ENCODE data around the gene GIGYF2.
A peak's percentile ranks its signal among the peaks of the same experiment; 100 is the strongest.
"Not testable (repeated sequence)": the region's sequence is repeated elsewhere in the genome, so short reads cannot be mapped to it uniquely, and the experiment has no call there.

GIGYF2 gene, protein sequence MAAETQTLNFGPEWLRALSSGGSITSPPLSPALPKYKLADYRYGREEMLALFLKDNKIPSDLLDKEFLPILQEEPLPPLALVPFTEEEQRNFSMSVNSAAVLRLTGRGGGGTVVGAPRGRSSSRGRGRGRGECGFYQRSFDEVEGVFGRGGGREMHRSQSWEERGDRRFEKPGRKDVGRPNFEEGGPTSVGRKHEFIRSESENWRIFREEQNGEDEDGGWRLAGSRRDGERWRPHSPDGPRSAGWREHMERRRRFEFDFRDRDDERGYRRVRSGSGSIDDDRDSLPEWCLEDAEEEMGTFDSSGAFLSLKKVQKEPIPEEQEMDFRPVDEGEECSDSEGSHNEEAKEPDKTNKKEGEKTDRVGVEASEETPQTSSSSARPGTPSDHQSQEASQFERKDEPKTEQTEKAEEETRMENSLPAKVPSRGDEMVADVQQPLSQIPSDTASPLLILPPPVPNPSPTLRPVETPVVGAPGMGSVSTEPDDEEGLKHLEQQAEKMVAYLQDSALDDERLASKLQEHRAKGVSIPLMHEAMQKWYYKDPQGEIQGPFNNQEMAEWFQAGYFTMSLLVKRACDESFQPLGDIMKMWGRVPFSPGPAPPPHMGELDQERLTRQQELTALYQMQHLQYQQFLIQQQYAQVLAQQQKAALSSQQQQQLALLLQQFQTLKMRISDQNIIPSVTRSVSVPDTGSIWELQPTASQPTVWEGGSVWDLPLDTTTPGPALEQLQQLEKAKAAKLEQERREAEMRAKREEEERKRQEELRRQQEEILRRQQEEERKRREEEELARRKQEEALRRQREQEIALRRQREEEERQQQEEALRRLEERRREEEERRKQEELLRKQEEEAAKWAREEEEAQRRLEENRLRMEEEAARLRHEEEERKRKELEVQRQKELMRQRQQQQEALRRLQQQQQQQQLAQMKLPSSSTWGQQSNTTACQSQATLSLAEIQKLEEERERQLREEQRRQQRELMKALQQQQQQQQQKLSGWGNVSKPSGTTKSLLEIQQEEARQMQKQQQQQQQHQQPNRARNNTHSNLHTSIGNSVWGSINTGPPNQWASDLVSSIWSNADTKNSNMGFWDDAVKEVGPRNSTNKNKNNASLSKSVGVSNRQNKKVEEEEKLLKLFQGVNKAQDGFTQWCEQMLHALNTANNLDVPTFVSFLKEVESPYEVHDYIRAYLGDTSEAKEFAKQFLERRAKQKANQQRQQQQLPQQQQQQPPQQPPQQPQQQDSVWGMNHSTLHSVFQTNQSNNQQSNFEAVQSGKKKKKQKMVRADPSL (N-terminal part only)

DNA sequence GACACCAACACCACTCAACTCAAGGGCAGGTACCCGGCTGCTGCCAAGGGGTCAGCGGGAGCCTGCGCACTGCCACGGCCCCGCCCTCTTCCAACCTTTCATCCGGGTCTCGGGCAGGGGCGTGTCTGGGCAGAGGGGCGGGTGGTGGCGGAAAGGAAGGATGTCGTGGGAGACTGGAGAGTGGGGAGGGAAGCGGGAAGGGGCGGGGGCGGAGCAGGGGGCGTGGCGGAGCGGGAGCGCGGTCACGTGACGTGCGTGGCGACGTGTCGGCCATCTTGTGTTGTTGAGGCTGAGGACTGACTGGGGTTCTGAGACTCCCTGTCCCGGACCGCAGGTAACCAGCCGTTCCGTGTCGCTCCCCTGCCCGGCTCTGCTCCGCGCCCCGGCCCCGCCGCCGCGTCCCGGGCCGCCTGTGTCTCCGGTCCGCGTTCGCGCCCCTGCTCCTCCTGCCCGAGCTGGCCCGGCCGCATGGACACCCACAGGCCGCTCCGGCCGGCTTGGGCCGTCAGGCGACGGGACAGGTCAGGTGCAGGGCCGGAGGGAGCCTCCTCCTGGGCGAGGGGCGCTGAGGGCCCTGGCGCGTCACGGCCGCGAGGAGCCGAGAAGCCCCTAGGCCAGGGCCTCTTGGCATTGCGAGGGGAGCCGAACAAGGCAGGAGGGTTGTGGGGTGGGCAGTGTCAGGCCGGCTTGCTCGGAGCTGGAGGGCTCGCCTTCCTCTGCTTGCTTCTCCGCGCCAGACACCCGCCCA is at the start of gene GIGYF2:
Gene GIGYF2, plus strand, starts transcription at position 273 of the 748 bp plus-strand sequence. CDS start 37,867 bp downstream, outside the sequence.
- DNase-seq (ENCODE audit: low read depth in 1 of 2, low spot score in 1 of 2), result peak; percentile 89 to 91

DNA sequence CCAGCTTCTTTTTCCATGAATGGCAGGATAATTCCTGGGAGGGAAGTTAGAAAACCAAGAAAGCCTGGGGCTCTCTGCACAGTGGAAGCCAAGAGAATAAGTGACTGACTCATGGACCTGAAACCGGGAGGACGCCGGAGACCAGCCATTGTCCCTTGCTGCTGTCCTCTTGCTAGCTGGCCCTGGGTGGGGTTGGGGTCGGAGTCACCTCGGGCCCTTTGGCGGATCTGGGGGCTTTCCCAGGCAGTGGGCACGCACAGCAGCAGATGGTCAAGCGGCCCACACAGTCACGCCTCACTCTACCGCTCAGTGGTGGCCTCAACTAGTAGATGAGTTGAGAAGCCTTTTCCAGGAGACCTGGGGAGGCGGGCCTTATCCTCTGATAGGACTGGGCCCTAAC is 48.1 kb upstream of the GIGYF2 start:
- DNase-seq (ENCODE audit: low read depth in 1 of 2, low spot score in 1 of 2), result no peak

DNA sequence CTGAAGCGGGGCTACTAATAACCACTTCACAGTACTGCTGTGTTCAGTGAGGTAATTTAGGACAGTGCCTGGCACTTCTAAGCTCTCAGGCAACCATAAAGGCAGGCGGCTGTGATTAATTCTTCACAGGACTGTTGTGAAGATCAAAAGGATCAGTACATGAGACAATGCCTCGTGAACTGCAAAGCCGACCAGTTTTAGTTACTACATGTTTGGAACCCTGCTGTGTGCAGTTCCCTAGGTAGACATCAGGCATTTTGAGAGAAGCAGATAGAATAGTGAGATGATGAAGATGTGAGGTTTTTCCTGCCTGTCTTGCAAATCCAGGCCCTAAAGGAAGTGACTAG is 44.7 kb upstream of the GIGYF2 start:
- no peak for DNase-seq (ENCODE audit: low read depth in 1 of 2, low spot score in 1 of 2)

DNA sequence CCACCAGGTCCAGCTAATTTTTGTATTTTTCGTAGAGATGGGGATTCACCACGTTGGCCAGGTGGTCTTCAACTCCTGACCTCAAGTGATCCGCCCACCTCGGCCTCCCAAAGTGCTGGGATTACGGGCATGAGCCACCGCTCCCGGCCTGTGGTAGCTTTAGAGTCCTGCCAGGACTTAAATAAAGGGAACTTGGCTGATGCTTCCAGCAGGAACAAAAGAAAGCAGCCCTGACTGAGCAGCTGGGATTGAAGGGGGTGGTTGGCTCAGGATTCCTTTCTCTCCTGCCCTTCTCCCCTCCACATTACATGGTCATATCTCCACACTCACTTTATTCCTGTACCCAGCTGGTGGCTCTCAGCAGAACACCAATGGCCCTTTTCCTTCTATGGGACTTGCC is 43.7 kb upstream of the GIGYF2 start:
- no peak for DNase-seq (ENCODE audit: low read depth in 1 of 2, low spot score in 1 of 2)

DNA sequence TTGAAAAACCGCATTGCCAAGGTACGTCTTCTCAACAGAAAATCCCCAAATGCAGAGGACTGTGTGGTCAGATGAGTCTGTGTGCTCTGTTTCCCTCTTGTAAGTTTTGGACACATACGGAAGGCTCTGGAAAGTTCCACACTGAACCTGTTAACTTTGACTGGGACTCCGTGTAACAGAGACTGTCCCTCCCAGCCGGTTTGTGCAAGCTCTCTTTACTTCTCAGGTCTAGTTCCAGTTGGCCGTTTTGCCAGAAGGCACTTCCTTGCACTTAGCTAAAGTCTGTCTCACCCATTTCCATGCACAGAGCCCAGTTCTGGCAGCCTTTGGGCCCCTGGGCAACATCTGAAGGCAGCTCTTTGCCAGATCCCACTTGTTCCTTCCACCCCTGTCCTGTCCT is 41.7 kb upstream of the GIGYF2 start:
- no peak for DNase-seq (ENCODE audit: low read depth in 1 of 2, low spot score in 1 of 2)

DNA sequence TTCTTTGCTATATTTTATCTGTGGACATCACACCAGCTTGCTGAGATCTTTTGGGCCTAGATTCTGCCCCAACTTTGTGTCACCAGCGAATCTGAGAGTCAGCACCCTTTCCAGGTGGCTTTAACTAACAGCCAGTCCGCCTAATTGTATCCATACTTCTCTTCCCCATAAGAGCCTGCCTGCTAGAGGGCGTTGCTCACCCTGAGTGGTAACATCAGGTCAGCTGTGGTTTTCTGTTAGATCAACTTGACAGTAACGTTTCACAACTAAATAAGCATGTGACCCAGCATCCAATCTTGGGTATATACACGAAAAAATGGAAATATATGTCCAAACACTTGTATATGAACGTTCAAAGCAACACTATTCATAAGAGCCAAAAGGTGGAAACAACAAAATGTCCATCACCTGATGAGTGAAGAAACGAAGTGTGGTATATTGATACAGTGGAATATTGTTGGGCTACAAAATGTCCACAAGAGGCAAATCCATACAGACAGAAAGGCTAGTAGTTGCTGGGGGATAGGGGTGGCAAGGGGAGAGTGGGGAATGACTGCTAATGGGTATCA is 38.8 kb upstream of the GIGYF2 start:
- DNase-seq (ENCODE audit: low read depth in 1 of 2, low spot score in 1 of 2), result no peak

DNA sequence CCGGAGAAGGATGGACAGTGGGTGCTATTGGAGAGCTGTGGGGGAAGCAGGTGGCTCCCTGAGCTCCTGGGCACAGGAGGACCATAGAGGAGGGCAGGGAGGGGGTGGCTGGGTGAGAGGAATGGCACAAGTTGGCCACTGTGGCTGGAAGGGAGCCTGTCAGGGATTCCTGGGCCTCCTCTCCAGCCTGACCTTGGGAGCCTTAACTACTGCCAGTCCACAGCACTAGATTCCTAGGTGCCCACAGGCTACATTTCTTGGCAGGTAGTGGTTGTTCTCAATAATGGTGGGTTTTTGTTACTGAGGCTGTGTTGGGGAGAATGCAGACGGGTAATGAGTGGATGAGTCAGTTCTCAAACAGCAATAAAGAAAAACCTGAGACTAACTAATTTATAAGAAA is 37.8 kb upstream of the GIGYF2 start:
- no peak for DNase-seq (ENCODE audit: low read depth in 1 of 2, low spot score in 1 of 2)

DNA sequence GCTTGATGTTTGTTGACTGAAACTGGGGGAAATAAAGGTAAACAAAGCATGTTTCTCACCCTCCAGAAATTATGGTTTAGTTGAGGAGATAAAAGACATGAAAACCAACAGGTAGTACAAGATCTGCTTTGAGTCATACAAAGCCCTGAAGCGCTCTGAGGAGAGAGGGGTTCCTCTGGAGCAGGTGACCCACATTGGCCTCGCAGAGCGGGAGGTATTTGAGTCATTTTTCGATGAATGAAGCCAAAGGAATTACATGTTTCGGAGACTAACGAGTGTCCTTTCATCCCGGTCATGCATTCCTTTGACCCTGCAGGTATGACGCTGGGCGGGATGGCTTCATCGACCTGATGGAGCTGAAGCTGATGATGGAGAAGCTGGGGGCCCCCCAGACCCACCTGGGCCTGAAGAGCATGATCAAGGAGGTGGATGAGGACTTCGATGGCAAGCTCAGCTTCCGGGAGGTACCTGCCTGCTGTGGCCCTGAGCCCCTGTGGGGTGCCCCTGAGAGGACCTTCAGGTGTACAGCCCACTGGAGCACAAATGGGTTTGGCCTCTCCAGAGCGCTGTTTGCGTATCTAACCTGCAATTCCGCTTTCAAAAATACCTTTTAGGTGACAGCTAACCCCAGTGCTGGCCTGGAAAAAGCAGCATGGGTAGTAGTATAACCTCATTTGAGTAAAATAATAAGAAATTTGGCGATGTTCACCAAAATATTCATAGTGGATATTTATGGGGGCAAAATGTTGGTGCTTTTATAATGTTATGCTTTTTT is 34.5 kb upstream of the GIGYF2 start:
- no peak for DNase-seq (ENCODE audit: low read depth in 1 of 2, low spot score in 1 of 2)

DNA sequence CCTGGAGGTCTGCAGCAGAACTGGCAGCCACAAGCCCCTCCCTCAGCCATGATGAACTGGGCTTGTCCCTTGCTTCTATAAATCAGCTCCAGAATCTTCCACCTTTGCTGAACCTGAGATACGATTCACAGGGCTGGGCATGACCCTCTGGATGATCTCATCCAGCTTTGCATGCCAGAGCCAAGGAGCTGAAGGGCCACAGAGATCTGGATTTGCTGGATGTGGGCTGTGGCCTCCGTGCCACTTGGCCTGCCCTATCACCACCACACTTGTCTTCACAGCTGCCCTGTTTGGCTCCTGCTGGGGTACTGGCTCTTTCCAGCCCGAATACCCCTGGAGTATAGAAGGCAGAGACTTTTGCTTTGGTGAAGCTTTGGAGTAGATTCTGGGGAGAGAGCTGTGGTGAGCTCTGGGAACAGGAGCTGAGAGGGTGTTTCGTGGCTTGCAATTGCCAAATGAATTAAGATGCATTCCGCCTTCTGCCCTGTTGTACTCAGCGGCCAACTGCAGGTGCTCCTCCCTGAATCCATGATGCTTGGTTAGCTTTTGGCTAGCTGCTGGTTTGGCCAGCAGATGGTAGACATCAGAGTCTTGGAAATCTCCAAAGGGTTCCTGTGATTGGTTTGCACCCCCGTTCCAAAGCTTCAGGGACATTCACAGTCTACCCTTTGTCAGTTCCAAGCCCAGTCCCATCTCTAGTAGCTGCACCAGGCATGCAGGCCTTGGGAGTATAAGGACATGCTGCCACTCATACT is 30.9 kb upstream of the GIGYF2 start:
- no peak for DNase-seq (ENCODE audit: low read depth in 1 of 2, low spot score in 1 of 2)

DNA sequence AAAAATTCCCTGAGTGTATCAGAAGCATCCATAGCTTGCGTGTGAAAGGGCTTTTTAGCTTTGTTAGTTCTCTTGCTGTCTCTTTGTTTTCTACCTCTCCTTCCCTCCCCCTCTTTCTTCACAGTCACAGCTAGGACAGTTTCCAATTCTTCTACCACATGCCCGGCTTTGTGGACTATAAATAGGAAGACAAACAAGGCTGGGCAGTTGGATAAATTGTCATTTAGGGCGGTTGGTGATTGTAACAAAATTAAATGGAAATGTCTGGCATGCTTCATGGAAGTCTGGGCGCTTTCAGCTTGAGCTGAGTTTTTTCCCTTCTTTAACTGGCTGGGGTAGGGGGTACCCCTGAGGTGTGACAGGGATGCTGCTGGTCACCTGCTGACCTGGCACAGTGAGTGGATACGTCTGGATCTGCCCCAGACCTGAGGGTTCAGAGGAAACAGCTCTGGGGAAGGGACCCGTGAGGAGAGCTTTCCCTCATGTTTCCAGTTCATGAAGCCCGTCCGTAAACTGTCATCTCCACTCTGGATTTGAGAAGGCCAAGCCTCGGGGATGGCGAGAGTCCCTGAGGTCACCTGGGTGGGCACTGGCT is 29.0 kb upstream of the GIGYF2 start:
- no peak for DNase-seq (ENCODE audit: low read depth in 1 of 2, low spot score in 1 of 2)

DNA sequence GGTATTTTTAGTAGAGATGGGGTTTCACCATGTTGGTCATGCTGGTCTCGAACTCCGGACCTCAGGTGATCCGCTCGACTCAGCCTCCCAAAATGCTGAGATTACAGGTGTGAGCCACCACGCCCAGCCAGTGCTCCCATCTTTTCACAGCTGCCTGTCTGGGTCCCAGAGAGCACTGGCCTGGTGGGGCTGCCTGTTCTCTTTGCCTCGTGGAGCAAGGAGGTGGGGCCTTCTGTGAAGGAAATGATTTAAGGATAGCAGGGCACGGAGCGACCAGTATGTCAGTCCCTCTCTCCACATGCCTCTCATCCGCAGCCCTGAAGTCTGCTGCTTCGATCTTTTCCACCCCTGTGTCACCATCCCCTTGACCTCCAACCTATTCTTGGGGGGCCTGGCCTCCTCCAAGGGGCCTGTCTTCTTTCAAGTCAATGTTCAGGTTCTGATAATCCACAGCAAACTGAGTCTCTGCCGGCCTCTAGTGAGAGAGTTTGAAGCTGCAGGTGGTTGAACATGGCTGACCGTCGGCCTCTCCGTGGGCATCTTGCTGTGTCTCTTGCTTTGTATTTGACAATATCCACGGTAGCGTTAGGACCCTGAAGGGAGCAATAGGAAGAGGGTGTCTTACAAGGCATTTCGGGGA is 28.2 kb upstream of the GIGYF2 start:
- no peak for DNase-seq (ENCODE audit: low read depth in 1 of 2, low spot score in 1 of 2)

DNA sequence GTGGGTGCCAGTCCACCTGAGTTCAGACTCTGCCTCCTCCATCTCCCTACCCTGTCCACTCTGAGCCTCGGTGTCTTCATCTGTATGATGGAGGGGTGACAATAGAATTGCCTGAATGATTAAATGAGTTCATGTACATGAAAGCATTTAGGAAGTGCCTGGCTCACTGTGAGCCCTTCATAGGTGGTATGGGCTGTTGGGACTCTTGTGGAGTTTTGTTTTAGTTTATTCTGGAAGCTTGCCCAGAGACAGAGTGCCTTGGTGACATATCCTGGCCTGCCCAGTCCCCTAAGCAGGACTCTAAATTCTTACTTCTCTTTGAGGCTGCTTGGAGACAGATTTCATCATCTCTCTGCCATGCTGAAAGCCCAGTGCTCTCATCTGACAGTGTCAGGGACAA is 24.5 kb upstream of the GIGYF2 start:
- DNase-seq (ENCODE audit: low read depth in 1 of 2, low spot score in 1 of 2), result no peak

DNA sequence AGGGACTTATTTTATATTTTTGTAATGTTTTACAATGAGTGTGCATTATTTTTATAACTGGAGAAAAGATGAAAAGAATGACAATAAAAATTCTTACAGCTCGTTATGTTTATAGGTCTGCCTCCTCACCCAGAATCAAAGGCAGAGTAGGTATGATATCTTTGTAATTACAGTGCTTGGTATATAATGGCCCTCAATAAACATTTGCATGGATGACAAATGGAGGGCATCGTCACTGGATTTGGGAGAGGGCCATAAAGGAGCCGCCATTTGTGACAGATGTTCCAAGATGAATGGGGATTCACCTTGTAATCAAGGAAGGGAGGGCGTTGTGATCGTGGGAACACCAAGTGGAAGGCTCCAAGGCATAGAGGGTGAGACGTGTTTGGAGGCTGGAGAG is 22.6 kb upstream of the GIGYF2 start:
- DNase-seq (ENCODE audit: low read depth in 1 of 2, low spot score in 1 of 2), result no peak

DNA sequence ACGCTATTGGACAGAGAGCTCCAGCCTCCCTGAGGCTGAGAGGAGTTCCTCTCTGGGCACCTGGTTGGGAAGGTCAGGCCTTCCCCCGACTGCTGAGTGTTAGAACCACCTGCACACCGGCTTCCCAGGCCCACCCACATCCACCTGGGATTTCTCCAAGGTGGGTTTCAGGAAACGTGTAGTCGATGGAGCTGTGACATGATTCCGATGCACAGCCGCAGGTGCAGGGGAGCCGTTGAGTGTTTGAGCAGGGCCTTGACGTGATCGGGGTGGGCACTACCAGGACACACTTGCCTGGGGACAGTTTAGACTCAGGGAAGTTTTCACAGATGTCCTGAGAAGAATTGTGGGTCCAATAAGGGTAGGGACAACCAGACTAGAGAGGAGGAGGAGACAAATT is 21.8 kb upstream of the GIGYF2 start:
- no peak for DNase-seq (ENCODE audit: low read depth in 1 of 2, low spot score in 1 of 2)

DNA sequence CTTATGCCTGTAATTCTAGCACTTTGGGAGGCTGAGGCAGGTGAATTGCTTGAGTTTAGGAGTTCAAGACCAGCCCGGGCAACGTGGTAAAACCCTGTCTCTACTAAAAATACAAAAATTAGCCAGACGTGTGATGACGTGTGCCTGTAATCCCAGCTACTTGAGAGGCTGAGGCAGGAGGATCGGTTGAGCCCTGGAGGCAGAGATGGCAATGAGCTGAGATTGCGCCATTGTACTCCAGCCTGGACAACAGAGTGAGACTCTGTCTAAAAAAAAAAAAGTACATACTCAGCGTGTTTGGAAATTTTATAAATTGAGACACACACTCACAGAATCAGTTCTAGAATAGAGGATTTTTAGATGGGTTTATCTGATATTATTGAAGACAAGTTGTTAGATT is 17.1 kb upstream of the GIGYF2 start:
- no peak for DNase-seq (ENCODE audit: low read depth in 1 of 2, low spot score in 1 of 2)

DNA sequence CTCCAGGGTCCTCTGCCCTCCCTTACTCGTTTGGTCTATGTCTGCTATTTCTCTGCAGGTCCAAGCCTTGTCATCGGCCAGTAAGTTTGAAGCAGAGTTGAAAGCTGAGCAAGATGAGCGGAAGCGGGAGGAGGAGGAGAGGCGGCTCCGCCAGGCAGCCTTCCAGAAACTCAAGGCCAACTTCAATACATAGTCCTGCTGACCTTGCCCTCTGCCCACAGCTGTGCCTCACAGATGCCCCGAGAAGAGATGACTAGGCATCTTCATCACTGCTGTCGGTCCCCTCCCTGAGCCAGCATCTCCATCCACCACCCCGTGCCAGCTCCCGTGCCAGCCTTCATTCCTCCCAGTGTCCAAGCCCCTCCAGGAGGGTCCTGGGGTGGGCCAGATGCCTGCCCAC is 15.6 kb upstream of the GIGYF2 start:
- no peak for DNase-seq (ENCODE audit: low read depth in 1 of 2, low spot score in 1 of 2)

DNA sequence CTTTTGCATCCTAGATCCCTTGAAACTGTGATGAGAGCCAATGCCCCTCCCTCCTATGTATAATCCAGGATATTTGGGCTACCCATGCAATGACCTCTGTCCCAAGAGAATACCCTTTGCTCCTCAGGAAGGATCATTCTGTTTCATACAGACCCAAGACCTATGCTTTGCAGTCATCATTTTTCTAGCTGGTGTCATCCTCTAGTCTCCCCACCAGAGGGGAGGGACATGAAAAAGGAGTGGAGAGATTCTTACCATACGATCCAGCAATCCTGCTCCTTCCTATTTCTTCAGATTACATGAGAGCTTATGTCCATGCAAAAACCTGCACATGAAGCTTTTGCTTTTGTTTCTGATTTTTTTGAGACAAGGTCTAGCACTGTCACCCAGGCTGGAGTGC is 13.8 kb upstream of the GIGYF2 start:
- DNase-seq (ENCODE audit: low read depth in 1 of 2, low spot score in 1 of 2), result no peak

DNA sequence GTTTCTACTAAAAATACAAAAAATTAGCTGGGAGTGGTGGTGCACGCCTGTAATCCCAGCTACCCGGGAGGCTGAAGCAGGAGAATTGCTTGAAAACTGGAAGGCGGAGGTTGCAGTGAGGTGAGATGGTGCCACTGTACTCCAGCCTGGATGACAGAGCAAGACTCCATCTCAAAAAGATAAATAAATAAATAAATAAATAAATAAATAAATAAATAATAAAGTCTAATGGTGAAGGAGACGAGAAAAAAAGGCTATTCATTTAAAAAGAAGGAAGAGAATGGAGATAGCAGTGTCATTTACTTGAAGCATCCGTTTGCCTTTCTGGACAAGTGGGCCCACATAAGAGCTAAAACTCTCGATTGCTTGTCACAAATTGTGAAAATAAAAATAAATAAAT is 11.7 kb upstream of the GIGYF2 start:
- DNase-seq (ENCODE audit: low read depth in 1 of 2, low spot score in 1 of 2), result not testable (repeated sequence)

Data from activated T-helper 1 cell treated with anti-CD3 and anti-CD28 coated beads, Interleukin-2, amount 50 U/mL, for 16 hours (primary cell).